Hepatic stellate cell (primary cell): Measurements from ENCODE around the gene FAM13A.

ENCODE experiments used
- DNase-seq: peaks from one replicate; pipeline ENCODE4 v3.0.0; 2011; ENCODE audit warnings: low spot score

FAM13A gene

DNA sequence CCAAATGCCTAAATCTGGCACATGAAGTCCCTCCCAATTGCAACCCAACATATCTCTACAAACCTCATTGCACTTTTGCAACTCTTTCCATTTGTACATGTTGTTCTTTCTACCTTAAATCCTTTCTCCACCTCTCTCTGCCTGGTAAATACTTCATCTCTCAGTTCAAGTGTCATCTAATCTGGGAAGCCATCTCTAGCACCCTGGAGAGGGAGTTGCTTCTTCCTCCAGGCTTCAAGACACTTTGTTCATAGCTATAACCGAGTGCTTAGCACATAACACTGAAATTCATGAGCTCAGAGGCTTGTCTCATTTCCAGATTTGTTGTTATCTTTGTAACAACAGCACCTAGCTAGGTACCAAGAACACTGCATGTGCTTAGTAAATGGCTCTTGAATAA, 244.6 kb downstream of the FAM13A start:
- DNase-seq, result no peak

DNA sequence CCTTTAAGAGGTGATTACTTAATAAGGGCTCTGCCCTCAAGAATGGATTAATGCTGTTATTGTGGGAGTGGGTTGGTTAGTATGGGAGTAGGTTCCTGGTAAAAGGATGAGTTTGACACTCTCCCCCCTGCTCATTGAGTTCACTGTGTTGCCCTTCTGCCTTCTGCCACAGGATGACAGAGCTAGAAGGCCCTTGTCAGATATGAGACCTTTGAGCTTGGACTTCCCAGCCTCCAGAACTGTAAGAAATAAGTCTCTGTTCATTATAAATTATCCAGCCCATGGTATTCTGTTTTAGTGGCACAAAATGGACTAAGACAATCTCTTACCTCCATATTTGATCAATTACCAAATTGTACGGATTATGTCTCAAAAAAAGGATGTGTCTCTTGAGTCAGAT, 245.1 kb downstream of the FAM13A start:
- no peak for DNase-seq

DNA sequence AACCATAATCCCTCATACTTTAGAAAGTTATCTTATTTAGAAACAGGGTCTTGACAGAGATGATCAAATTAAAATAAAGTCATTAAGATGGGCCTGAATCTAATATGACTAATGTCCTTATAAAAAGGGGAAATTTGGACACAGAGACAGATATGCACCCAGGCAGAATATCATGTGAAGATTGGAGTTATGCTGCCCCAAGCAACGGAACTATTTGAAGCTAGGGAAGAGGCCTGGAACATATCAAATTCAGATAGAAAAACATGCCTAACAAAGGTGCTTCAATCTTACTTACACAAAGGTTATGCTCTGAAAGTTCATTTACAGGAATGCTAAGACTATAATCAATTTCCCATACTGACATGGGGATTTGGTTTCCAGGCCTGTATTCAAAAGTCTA, 246.7 kb downstream of the FAM13A start:
- no peak for DNase-seq

DNA sequence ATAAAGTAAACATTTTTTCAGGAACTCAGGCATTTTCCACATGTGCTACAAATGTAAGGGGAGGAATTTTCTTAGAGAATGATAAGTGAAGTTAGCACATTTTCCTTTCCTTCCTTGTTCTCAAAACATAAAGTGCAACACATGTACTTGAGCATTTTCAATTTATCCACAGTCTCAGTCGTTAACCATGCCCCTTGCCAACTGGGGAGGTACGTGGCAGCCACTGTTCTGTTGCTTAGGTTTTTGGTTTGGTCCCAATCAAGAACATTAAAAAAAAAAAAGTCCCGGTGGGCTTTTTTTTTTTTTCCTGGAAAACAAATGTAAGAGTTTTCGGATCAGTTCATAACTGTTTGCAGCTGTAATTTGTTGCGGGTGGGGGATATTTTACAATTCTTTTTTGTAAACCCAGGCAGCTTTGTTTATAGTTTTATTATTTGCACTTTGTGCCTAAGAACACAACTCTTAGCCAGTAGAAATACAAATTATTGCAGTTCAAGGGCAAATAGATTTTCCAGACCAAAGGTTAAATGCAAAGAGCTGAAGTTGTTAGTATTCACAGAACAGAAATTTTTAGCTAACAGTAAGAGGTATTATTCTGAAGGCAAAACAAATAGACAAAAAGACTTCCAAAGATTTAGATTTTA, 247.3 kb downstream of the FAM13A start:
- DNase-seq, result no peak

DNA sequence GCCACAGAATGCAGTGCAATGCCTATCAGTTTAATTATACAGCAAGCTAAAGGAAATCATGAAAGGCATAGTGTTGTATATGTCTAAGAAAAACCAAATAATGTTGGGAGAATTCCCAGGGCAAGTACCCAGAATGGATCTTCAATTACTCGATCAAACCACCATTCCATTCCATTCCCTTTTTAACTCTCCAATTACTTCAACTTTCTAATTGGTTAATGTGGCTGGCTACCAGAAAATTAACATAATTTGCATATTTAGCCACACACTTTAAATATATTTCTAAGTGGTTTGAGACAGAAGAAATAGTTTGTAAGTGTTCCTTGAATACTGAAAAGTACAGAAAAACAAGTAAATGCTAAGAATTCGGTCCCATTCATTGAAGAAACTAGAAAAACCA, 247.9 kb downstream of the FAM13A start:
- DNase-seq, result no peak

DNA sequence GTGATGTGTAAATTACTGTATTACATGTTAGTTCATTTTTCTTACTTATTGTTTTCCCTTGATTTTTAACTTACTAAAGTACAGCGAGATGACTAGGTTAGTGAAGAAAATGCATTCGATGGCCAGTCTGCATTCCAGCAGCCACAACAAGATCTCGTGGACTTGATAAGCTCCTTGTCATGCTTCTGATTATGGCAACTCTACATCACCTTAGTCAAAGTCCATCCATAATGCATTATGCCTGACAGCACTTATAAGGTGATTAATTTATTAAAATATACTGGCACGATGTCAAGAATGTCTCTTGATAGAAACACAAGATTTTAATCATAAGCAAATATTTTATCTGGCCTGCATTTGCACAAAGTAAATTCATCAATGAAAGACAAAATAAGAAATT, 249.5 kb downstream of the FAM13A start:
- no peak for DNase-seq

DNA sequence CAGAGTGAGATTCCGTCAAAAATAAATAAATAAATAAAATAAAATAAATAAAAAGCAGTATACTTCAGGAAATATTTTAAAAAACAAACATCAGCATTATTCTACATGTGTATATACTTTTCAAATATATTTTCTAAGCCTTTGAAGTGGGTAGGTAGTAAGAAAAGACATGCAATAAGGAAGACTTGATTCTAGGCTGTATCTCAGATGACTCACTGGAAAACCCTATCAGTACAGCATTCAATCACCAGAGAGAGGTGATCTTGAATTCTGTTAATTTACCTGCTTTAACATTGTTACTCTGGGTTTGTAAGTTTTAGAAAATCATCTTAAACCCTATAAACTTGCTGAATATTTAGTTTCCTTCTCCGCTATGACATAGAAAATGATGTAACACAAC, 252.8 kb downstream of the FAM13A start:
- DNase-seq, result no peak

DNA sequence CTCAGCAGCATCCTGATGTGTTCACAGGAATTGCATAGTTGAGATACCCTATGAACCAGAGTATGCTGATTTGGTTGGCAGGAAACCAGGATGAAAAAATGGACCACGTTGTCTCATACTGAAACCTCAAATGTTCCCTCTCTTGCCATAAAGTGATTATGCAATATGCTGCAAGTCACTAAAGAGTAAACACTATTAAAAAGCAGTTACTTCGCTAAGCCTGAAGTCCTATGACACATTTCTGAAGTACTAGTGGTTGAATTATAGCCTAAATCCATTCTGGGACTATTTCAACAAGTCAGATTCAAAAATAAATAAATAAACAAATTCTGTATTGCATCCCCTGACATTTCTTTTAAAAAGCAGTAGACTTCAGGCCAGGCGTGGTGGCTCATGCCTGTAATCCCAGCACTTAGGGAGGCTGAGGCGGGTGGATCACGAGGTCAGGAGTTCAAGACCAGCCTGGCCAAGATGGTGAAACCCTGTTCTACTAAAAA, 253.3 kb downstream of the FAM13A start:
- peak; percentile 12 for DNase-seq

DNA sequence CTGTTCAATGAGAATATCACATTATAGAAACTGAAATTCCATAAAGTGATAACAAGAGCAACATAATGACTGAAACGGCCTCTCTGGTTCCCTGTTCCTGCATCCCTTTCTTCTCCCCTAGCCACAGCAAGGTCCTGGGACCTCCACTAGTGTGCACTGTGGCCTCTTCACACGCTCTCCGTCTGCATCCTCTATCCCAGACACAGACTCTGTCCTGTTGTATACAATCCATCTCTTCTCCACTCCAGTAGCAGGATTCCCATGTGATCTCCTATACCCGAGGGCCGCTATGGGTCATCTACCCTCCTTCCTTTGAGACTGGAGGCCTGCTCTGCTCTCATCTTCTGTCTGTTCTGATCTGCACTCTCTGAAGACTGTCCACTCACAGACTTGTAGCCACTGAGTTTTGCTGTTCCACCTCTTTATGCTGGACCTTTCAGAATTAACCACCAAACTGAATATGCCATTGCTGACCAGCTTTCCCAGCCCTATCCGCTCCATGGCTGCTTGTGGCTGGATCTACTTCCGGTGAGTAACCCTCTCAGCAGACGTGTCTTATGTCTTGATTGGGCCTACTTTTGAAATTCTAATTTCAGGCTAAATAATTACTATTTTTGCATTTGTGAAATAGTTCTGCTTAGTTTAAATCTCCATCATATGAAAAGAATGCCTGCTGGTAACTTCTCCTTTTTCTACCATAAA, 254.2 kb downstream of the FAM13A start:
- DNase-seq, result no peak

DNA sequence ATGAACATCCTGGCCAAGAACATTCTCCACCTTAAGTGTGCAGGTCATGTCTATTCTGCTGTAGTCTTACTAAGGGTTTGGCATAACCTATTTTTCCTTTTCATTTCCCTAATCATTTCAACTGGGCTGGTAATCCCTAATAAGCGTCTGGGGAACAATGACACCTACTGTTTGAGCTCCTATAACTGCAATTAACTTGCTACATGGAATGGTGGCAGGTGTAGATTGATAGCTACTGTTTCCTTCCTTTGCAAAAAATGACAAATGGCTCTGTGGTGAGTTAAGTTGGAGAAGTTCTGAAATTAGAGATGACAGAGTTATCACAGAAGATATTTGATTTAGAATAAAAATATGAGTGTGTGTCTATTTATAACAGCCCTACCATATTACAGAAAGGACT, 254.8 kb downstream of the FAM13A start:
- no peak for DNase-seq

DNA sequence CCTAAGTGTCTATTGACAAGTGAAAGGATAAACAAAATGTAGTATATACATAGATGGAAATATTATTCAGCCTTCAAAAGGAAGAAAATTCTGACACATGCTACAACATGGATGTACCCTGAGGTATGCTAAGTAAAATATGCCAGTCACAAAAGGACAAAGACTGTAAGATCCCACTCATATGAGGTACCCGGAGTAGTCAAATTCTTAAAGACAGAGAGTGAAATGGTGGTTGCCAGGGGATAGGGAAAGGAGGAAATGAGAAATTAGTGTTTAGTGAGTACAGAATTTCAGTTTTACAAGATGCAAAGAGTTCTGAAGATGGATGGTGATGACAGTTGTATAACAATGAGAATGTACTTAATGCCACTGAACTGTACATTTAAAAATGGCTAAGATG, 257.1 kb downstream of the FAM13A start:
- no peak for DNase-seq

DNA sequence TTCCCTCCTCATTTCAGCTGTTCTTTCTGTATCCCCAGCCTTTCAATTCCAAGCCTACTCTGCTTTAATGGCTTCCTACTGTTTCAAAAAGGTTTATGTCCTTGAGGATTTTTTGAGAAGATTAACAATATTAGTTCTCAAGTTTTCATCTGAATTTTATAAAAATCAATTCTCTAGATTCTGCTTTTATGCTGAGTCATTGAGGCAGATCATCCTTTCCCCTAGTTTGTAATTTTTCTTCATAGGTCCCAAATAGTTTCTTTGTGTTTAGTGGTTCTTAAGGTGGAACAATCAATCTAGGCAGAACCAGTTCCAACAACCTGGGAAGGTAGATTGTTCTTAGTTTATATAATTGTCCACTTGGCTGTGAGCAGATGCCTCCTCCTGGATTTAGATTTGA, 259.3 kb downstream of the FAM13A start:
- DNase-seq, result no peak

DNA sequence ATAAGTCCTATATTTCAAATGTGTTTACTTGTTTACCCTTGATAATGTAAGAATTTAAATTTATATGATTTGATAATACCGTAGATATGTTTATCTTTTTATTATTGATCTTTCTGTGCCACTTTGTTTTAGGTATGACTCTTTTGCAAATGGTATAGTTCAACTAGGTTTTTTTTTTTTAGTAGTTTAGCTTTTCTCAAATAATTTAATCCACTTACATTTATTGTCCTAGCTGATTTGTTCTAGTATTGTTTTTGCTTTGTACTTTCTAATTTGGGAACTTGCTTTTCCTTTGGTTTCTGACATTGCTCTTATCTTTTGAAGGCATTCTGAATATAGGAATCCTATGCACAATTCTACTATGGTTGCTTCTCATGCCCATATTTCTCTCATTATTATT, 260.4 kb downstream of the FAM13A start:
- DNase-seq, result no peak

DNA sequence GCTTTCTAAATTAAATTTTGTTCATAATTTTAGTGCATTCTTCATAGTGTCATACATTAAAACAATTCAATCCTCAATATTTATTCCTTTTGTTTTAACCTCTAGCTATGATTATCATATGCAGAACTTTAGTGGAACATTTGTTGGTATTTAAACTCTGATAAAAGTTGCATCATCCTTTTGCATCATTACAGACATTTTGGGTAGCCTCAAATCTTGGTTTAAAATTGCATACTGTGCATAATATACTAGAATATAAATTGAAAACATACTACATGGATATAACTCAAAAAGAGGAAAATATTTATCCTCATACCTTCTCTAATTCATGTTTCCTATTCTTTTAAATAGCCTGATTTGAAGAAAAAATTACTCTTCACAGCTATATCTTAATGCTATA, 262.0 kb downstream of the FAM13A start:
- no peak for DNase-seq

DNA sequence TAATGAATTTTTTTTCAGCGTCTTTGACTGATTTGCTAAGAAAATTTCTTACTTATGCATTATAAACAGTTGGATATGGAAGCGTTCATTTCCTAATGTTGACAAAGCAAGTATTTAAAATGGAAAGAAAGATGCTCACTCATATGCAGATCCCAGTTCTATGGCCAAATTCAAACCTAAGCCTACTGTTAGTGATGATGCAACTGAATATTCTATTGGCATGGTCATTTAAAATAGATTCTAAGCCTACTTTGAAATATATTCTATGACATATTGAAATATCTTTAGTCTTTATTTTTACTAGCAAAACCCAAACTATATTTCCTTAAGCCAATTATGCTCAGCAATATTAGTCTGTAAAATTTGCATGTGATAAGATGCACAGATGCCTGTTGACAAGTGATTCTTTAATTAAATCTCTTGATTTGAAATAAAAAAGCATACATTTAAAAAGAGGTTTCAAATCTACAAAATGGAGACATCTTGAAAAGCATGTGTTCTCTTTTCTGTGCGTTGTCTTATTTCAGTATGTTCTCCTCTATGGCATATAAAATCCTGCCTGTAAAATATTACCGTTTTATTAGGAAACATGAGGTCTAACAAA, 262.8 kb downstream of the FAM13A start:
- no peak for DNase-seq

DNA sequence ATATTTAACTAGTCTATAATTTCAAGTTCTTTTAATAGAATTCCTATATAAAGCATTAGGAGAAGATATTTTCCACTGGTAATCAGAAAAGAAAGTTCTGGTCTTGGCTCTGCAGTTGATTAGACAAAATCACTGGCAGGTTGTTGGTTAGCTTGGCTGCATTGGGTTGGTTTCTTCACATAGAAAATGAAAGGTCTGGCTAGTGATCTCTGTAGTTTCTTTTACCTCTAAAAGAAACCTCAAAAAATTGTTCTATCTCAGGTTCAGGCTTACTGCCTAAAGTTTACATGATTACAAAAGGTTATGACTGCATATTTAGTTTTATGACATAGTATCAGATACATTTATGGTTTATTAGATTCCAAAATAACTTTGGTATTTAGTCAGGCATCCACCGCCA, 263.5 kb downstream of the FAM13A start:
- DNase-seq, result no peak

DNA sequence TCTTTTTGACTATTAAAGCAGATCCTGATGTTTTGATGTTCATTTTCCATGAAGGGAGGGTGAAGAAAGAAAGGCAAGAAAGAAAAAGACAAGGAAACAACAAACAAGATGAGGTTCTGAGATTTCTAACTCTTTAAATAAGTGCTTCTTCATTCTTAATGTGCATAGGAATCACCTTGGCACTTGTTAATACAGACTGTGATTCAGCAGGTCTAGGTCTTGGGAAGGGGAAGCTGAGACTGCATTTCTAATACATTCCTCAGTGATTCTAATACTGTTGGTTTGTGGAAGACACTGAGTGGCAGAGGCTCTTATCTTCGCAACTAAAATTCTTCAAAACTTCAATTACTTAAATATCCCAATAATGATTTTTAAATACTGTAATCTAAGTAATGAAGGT, 264.2 kb downstream of the FAM13A start:
- DNase-seq, result no peak

DNA sequence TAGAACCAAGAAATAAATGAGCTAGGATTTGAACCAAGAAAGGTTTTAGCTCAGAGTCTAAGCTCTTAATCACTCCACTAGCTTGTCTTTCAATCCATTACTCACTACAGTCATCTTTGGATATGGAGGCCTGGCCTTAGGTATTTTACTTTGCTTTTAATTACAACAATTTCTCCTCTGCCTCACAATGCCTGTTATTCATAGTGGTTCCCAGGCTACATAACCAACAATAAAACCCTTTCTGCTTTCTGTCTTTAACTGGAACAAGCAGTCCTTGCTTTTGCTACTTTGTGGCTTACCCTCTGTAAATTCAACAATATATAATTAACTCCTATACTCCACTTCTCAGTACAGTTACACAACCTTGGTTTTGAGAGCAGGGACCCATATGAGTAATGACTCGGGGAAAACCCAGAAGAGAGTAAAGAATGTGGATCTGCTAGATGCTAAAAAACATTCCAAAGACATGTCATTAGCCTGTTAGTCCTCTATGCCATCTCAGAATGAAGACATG, 264.7 kb downstream of the FAM13A start:
- peak; percentile 29 for DNase-seq

DNA sequence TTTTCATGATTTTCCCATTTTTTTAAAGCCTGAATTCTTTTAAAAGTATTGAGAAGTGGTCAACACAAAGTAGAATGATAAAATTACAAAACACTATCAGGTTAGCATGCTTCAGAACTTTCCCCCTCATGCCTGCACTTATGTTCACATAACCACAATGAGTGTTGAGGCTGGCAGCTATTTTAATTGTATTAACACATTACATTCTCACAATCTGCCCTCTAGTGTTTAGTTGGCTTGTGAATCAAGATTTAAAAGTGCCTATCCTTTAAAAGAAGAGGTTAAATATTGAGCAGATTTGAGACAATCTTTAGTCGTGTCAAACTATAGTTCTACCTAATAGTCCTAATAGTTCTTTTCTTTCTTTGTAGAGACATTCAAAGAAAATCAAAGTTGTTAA, 265.7 kb downstream of the FAM13A start:
- no peak for DNase-seq

DNA sequence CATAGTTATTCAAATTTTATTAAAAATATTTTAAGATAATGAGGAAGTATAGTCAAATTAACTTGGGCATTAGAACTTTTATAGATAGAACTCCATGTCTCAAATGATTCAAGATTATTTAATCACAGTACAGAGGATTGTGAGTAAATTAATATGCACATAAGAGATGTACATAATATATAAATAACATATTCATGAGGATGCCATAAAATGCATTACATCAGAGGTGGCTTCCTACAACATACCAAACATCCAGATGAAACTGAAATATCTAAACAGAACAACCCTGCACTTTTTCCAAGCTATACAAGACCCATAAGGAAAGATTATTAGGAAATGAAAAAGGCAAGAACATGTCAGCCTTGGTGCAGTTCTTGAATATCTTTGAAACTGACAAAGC, 268.1 kb downstream of the FAM13A start:
- no peak for DNase-seq

DNA sequence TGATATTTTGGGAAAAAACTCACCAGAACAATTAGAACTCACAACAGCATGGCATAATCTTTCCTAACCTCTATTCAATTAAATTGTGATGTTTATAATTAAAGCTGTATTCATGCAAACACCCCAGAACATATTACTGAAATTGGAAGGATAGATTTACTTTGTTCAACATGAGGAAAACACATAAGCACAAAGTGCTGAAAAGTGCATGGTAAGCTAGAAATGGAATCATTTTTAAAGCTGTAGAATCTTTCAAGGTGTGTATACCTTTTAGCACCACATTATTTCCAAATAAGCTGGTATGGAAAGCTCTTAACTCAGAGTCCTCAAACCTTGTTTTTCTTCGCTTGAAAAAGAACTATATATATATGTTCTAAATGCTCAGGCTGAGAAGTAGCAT, 268.6 kb downstream of the FAM13A start:
- DNase-seq, result no peak

DNA sequence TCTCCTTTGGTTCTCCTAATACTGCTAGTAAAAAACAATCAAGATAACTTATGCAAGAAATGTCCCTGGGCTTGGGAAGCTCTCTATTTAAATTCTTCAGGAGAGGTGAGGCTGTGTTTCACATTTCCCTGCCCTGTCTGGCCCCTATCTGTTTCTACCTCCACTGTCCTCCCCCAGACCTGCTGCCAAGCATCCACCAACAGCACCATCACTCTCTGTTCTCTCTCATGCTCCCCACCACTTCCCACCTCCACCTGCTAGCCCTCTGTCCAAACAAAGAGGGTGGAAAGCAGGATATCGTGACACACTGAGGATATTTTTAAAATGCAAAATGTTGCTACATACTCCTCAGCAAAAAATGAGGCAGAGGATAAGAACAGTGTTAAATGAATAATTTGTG, 271.0 kb downstream of the FAM13A start:
- no peak for DNase-seq

DNA sequence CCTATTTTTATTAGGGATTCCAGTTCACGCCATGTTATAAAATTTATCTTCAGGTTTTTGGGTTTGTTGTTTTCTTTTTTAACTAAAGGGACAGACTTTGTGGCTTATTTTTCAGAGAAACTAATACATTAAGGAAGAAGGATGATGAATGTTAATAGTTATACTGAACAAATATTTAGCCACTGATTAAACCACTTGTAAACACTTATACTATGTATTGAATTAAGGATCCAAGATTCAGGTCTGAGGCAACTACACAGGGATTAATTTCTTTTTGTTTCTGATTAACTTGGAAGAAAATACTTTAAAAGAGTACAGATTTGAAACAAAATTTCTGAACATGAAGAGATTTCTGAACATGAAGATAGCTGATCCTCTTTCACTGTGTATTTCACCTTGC, 276.6 kb downstream of the FAM13A start:
- DNase-seq, result no peak
